Measurements from ENCODE around the gene GIPC2. TPM values are rescaled to one million over a fixed set of nuclear protein-coding genes. Genes with fewer than 3 reads are reported as not detected.

The GIPC2 gene
- polyA plus RNA-seq, 3 donors = not detected

DNA sequence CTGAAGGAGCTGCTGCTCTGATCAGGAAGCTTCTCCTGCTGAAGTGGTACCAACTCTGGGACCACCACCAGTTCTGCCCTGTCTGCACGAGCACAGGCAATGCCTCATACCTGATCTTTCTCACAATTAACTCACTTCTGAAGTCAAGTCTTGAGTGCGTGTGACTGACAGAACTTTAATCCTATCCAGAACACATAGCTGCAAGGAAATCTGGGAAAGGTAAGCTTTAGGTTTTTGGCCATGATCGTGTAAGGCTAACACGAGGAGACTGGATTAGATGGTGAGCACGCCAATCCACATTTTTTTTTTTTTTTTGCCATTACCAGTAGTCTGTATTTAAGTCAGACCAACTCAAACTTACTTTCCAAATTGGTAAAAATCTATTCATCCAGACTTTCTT, 101.3 kb downstream of the GIPC2 start:
- H3K4me3 ChIP-seq (replicated peaks in 1 of 3; ENCODE audit: low read depth in 2 of 3, low read length in 3 of 3) = no peak overlapping the region
- TF ChIP-seq, protein P1, sequence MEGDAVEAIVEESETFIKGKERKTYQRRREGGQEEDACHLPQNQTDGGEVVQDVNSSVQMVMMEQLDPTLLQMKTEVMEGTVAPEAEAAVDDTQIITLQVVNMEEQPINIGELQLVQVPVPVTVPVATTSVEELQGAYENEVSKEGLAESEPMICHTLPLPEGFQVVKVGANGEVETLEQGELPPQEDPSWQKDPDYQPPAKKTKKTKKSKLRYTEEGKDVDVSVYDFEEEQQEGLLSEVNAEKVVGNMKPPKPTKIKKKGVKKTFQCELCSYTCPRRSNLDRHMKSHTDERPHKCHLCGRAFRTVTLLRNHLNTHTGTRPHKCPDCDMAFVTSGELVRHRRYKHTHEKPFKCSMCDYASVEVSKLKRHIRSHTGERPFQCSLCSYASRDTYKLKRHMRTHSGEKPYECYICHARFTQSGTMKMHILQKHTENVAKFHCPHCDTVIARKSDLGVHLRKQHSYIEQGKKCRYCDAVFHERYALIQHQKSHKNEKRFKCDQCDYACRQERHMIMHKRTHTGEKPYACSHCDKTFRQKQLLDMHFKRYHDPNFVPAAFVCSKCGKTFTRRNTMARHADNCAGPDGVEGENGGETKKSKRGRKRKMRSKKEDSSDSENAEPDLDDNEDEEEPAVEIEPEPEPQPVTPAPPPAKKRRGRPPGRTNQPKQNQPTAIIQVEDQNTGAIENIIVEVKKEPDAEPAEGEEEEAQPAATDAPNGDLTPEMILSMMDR (IDR thresholded peaks at IDR 0.05) = no peak
- 100% methylated on average over 1 of the region's 5 CpGs for WGBS (ENCODE audit: insufficient coverage)
- intact Hi-C loops (cut with micrococcal nuclease) = no loop called here
- no peak overlapping the region for H3K4me2 ChIP-seq (replicated peaks; ENCODE audit: extremely low read depth, low read length, poor library complexity, severe bottlenecking)
- H3K79me2 ChIP-seq (ENCODE audit: insufficient read depth, low read length) = no peaks in the 10 kb centered on the region
- H3K27ac ChIP-seq (ENCODE audit: low read depth in 1 of 2, low read length in 2 of 2) = no peak overlapping the region
- Mint-ChIP-seq H3K27me3 (ENCODE audit: low read depth in 3 of 3) (peaks cover 0 to 4% (median 4%) of the 10 kb centered on the region in 3 donors), H3K27ac (no peak overlapping the region), H3K4me3 (no peak overlapping the region), H3K9me3 (no peaks in the 10 kb centered on the region), H3K4me1 (peaks cover 8% of the 10 kb centered on the region), H3K36me3 (no peaks in the 10 kb centered on the region)
- H4K20me1 ChIP-seq (ENCODE audit: insufficient read depth, low read length) = no peaks in the 10 kb centered on the region
- no peak overlapping the region for H3K9ac ChIP-seq (ENCODE audit: insufficient read depth, low read length, poor library complexity, severe bottlenecking)
- no peak overlapping the region for H2AFZ ChIP-seq (ENCODE audit: insufficient read depth, low read depth, low read length, poor library complexity, severe bottlenecking)
- H3K27me3 ChIP-seq (ENCODE audit: control insufficient read depth in 2 of 2, insufficient read depth in 2 of 2, low read length in 2 of 2) = no peaks in the 10 kb centered on the region
- H3K9me3 ChIP-seq (replicated peaks in 1 of 2; ENCODE audit: control insufficient read depth in 1 of 2, insufficient read depth in 1 of 2, low read length in 2 of 2) = no peaks in the 10 kb centered on the region
- H3K36me3 ChIP-seq (replicated peaks in 1 of 2; ENCODE audit: control insufficient read depth in 1 of 2, insufficient read depth in 2 of 2, low read length in 2 of 2) = no peaks in the 10 kb centered on the region
- no peaks in the 10 kb centered on the region for H3K4me1 ChIP-seq (ENCODE audit: control insufficient read depth in 1 of 2, insufficient read depth in 2 of 2, low read length in 2 of 2)
- no peak for DNase-seq

DNA sequence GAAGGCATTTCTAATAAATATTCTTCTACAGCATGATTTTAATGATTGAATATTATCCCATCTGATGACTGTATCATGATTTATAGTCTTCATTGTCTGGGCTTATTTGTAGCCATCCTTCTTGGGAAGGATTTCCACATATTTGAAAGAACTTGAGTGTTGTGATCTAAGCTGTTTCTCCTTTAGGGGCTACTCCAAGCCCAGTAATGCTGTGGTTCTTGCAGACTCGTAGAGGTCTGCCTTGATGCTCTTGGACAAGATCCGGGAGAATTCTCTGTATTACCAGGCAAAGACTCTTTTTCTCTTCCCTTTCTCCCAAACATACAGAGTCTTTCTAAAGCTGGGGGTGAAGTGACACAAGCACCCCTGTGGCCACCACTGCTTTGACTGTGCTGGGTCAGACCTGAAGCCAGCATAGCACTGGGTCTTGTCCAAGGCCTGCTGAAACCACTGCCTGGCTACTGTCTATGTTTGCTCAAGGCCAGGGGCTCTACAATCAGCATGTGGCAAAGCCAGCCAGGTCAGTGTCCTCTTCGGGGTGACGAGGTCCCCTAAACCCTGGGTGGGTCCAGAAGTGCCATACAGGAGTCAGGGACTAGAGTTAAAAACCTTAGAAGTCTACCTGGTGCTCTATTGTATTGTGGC, 107.4 kb downstream of the GIPC2 start:
- H3K9me3 ChIP-seq (replicated peaks in 1 of 2; ENCODE audit: control insufficient read depth in 1 of 2, insufficient read depth in 1 of 2, low read length in 2 of 2) = no peaks in the 10 kb centered on the region
- H3K4me3 ChIP-seq (replicated peaks in 1 of 3; ENCODE audit: low read depth in 2 of 3, low read length in 3 of 3) = no peak overlapping the region
- no peak overlapping the region for H3K27ac ChIP-seq (ENCODE audit: low read depth in 1 of 2, low read length in 2 of 2)
- peaks cover 0 to 5% (median 0%) of the 10 kb centered on the region in 7 donors for H3K9me3 Mint-ChIP-seq
- no peak for DNase-seq
- H3K79me2 ChIP-seq (ENCODE audit: insufficient read depth, low read length) = no peaks in the 10 kb centered on the region
- intact Hi-C loops (cut with micrococcal nuclease) = no loop called here
- H3K36me3 Mint-ChIP-seq = no peaks in the 10 kb centered on the region
- peak overlapping the region in 1 of 7 donors; percentile 77 for H3K27ac Mint-ChIP-seq
- H3K4me2 ChIP-seq (replicated peaks; ENCODE audit: extremely low read depth, low read length, poor library complexity, severe bottlenecking) = no peak overlapping the region
- H4K20me1 ChIP-seq (ENCODE audit: insufficient read depth, low read length) = no peaks in the 10 kb centered on the region
- 90% methylated on average over 4 of the region's 4 CpGs for WGBS (ENCODE audit: insufficient coverage)
- H3K9ac ChIP-seq (ENCODE audit: insufficient read depth, low read length, poor library complexity, severe bottlenecking) = no peak overlapping the region
- no peaks in the 10 kb centered on the region for H3K4me1 ChIP-seq (ENCODE audit: control insufficient read depth in 1 of 2, insufficient read depth in 2 of 2, low read length in 2 of 2)
- TF ChIP-seq, protein P1 (IDR thresholded peaks at IDR 0.05) = no peak
- H3K27me3 ChIP-seq (ENCODE audit: control insufficient read depth in 2 of 2, insufficient read depth in 2 of 2, low read length in 2 of 2) = peaks cover 0 to 2% of the 10 kb centered on the region in 2 donors
- no peak overlapping the region for H2AFZ ChIP-seq (ENCODE audit: insufficient read depth, low read depth, low read length, poor library complexity, severe bottlenecking)
- H3K4me3 Mint-ChIP-seq = no peak overlapping the region
- no peaks in the 10 kb centered on the region for H3K36me3 ChIP-seq (replicated peaks in 1 of 2; ENCODE audit: control insufficient read depth in 1 of 2, insufficient read depth in 2 of 2, low read length in 2 of 2)
- H3K4me1 Mint-ChIP-seq = no peaks in the 10 kb centered on the region
- H3K27me3 Mint-ChIP-seq (ENCODE audit: low read depth in 3 of 3) = peaks cover 2 to 9% (median 3%) of the 10 kb centered on the region in 3 donors
